Gastrocnemius medialis (tissue), 4 donors: ENCODE measurements around the gene TMPRSS9.

Source experiments
- POLR2A ChIP-seq, 2 donors: fragments of 450-650 bp; IDR thresholded peaks; one replicate each; pipeline ENCODE4 v1.6.1; 2017; ENCODE audit warnings: antibody characterized with exemption in 2 of 2, mild to moderate bottlenecking in 2 of 2, moderate library complexity in 2 of 2
- TF ChIP-seq, protein P1 (sequence below), 5 experiments: fragments of 450-650 bp in 3 of 5; fragments of 200-600 bp in 2 of 5; sonication (generic) in 2 of 5; IDR thresholded peaks in 4 of 5; conservative IDR thresholded peaks in 1 of 5; 1 replicate in 4 of 5; 2 replicates in 1 of 5; pipeline ENCODE4 v1.5.1; 2016 to 2019; ENCODE audit warnings: antibody characterized with exemption in 5 of 5, mild to moderate bottlenecking in 3 of 5, moderate library complexity in 3 of 5

DNA sequence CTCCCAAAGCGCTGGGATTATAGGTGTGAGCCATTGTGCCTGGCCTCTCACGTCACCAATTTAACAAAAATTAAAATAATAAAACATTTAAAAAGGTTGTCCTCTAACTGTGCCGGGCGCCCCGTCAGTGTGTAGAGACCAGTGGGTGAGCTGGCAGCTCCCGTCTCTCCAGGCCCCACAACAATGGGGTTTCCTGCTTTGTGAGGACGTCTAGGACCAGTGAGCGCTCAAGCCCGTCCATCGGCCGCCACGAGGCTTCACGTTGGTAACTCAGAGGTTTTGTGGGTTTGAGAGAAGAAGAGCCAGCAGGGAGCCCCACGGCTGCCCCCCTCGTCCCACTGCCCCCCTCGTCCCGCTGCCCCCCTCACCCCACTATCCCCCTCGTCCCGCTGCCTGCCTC lies 36.4 kb upstream of the TMPRSS9 start:
- TF ChIP-seq, protein P1, sequence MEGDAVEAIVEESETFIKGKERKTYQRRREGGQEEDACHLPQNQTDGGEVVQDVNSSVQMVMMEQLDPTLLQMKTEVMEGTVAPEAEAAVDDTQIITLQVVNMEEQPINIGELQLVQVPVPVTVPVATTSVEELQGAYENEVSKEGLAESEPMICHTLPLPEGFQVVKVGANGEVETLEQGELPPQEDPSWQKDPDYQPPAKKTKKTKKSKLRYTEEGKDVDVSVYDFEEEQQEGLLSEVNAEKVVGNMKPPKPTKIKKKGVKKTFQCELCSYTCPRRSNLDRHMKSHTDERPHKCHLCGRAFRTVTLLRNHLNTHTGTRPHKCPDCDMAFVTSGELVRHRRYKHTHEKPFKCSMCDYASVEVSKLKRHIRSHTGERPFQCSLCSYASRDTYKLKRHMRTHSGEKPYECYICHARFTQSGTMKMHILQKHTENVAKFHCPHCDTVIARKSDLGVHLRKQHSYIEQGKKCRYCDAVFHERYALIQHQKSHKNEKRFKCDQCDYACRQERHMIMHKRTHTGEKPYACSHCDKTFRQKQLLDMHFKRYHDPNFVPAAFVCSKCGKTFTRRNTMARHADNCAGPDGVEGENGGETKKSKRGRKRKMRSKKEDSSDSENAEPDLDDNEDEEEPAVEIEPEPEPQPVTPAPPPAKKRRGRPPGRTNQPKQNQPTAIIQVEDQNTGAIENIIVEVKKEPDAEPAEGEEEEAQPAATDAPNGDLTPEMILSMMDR (IDR thresholded peaks at IDR 0.05 in 4 of 5, conservative IDR thresholded peaks at IDR 0.05 in 1 of 5), result no peak
- TF ChIP-seq POLR2A (IDR thresholded peaks at IDR 0.05), result no peak
